Measurements from ENCODE around the gene PLAC8L1.
"Not testable (repeated sequence)": the region's sequence is repeated elsewhere in the genome, so short reads cannot be mapped to it uniquely, and the experiment has no call there.

Gene PLAC8L1

DNA sequence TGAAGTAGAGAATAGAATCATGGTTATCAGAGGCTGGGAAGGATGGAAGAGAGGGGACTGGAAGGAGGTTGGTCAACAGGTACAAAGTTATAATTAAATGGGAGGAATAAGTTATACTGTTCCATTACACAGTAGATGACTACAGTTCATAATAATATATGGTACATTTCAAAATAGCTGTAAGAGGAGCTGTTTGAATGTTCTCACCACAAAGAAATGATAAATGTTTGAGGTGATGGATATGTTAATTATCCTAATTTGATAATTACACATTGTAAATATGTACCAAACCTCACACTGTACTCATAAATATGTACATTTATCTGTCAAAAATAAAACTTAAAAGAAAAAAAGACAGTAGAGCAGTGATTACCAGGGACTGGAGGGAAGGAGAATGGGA is 12.9 kb upstream of the PLAC8L1 start:
- Histone ChIP-seq H3K4me3 (ENCODE audit: low read depth, low read length) (no peak overlapping the region), H3K27me3 (no peaks in the 10 kb centered on the region), H3K4me1 (no peaks in the 10 kb centered on the region; the same call in 1 of the 2 replicates), H3K36me3 (peaks cover 72% of the 10 kb centered on the region), H3K9me3 (no peaks in the 10 kb centered on the region)
- no peak for TF ChIP-seq CTCF (IDR thresholded peaks at IDR 0.05; ENCODE audit: low read depth, low read length)
- DNase-seq, result no peak

DNA sequence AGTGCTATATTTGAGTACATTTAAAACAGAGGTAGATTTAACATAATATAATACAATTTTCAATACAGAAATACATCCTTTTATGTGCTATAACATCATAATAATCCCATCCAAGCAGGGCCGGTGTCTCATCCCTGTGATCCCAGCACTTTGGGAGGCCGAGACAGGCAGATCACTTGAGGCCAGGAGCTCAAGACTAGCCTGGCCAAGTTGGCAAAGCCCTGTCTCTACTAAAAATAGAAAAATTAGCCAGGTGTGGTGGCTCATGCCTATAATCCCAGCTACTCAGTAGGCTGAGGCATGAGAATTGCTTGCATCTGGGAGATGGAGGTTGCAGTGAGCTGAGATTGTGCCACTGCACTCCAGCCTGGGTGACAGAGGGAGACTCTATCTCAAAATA is 11.8 kb upstream of the PLAC8L1 start:
- not testable (repeated sequence) for H3K9me3 ChIP-seq
- H3K36me3 ChIP-seq, result peaks cover 72% of the 10 kb centered on the region

DNA sequence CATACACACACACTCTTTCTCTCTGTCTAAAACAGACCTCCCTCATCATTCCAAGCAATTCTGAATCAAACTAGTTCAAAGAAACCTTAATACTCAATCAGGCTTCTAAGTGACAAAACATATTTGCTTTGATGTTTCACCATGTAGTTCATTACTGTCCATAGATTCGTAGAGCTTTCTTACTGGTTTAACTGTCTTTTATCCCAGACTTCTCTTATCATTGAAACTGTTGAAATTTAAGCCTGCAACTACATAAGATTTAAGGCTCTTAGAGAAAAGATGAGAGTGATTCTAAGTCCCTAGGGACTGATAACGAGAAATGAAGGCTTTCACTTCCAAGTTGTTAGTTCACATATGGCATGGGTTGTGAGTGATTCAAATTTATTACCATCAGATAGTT is 11.0 kb upstream of the PLAC8L1 start:
- TF ChIP-seq CTCF (IDR thresholded peaks at IDR 0.05; ENCODE audit: low read depth, low read length), result no peak
- Histone ChIP-seq H3K4me3 (ENCODE audit: low read depth, low read length) (no peak overlapping the region), H3K4me1 (peaks cover 6% of the 10 kb centered on the region), H3K36me3 (peaks cover 65% of the 10 kb centered on the region), H3K27me3 (no peaks in the 10 kb centered on the region), H3K9me3 (no peaks in the 10 kb centered on the region)
- no peak for DNase-seq

More for the DNA sequence above, 11.8 kb upstream of the PLAC8L1 start:
- DNase-seq; H3K4me1 ChIP-seq; H3K4me3 ChIP-seq (ENCODE audit: low read depth, low read length); H3K27me3 ChIP-seq: not testable (repeated sequence)

GRCh38 chr5:146112476-146112875 is 7.1 kb upstream of the PLAC8L1 start:
- no peak for TF ChIP-seq CTCF (IDR thresholded peaks at IDR 0.05; ENCODE audit: low read depth, low read length)
- H3K9me3 ChIP-seq, result no peaks in the 10 kb centered on the region
- H3K27me3 ChIP-seq, result no peaks in the 10 kb centered on the region
- peaks cover 27% of the 10 kb centered on the region for H3K36me3 ChIP-seq
- H3K4me3 ChIP-seq (ENCODE audit: low read depth, low read length), result no peak overlapping the region
- no peak for DNase-seq
- peaks cover 7% of the 10 kb centered on the region for H3K4me1 ChIP-seq

- DNase-seq, result peak; percentile 49
- TF ChIP-seq CTCF (IDR thresholded peaks at IDR 0.05; ENCODE audit: low read depth, low read length), result no peak
- H3K36me3 ChIP-seq, result peaks cover 23% of the 10 kb centered on the region
- no peaks in the 10 kb centered on the region for H3K9me3 ChIP-seq
- H3K4me3 ChIP-seq (ENCODE audit: low read depth, low read length), result no peak overlapping the region
- H3K4me1 ChIP-seq, result peaks cover 7% of the 10 kb centered on the region
- H3K27me3 ChIP-seq, result no peaks in the 10 kb centered on the region
Observed at GRCh38 chr5:146111409-146111808, 6.0 kb upstream of the PLAC8L1 start.

DNA sequence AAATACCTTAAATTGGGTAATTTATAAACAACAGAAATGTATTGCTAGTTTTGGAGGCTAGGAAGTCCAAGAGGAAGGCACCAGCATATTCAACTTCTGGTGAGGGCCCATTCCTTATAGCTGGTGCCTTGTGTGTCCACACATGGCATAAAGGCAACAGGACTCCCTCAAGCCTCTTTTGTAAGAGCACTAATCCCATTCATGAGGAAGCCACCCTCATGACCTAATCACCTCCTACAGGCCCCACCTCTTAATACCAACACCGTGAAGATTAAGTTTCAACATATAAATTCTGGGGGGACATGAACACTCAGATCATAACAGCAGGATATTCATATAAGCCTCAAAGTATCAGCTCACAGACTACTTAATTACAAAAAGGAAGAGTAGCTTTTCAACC is 4.0 kb upstream of the PLAC8L1 start:
- no peak for TF ChIP-seq CTCF (IDR thresholded peaks at IDR 0.05; ENCODE audit: low read depth, low read length)
- Histone ChIP-seq H3K4me3 (ENCODE audit: low read depth, low read length) (no peak overlapping the region), H3K27me3 (no peaks in the 10 kb centered on the region), H3K36me3 (peaks cover 25% of the 10 kb centered on the region), H3K9me3 (no peaks in the 10 kb centered on the region), H3K4me1 (peaks cover 7% of the 10 kb centered on the region)
- no peak for DNase-seq

DNA sequence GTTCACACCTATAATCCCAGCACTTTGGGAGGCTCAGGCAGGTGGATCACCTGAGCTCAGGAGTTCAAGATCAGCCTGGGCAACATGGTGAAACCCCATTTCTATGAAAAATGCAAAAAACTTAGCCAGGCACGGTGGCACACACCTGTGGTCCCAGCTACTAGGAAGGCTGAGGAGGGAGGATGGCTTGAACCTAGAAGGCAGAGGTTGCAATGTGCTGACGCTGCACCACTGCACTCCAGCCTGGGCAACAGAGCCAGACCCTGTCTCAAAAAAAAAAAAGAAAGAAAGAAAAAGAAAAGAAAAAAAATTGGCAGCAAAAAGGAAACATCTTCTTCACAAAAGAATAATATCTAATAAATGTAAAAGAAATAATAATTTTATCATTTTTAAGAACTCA is 3.5 kb upstream of the PLAC8L1 start:
- peaks cover 23% of the 10 kb centered on the region for H3K36me3 ChIP-seq
- DNase-seq; H3K4me3 ChIP-seq (ENCODE audit: low read depth, low read length); H3K27me3 ChIP-seq; H3K4me1 ChIP-seq; H3K9me3 ChIP-seq: not testable (repeated sequence)

Data from BE2C (cell line).